Medulla oblongata (tissue), 1 donor: ENCODE measurements around the gene CDKAL1.
"Not testable (repeated sequence)": the region's sequence is repeated elsewhere in the genome, so short reads cannot be mapped to it uniquely, and the experiment has no call there.

Experiments used
- DNase-seq: peaks from one replicate; pipeline ENCODE4 v3.0.0-alpha.2; 2015; ENCODE audit errors: extremely low spot score

The CDKAL1 gene

GRCh38 chr6:20534295-20535262 lies at the start of gene CDKAL1:
TSS of gene CDKAL1 (plus strand) at chr6:20534457. CDS start at chr6:20546351, 11,894 bp downstream.
- peak; percentile 92 for DNase-seq

GRCh38 chr6:20486641-20487040 lies 47.6 kb upstream of the CDKAL1 start:
- no peak for DNase-seq

- DNase-seq: no peak
Measured at GRCh38 chr6:20487669-20488375, 46.4 kb upstream of the CDKAL1 start.

- DNase-seq: no peak
Measured at GRCh38 chr6:20490591-20490990, 43.7 kb upstream of the CDKAL1 start.

DNA sequence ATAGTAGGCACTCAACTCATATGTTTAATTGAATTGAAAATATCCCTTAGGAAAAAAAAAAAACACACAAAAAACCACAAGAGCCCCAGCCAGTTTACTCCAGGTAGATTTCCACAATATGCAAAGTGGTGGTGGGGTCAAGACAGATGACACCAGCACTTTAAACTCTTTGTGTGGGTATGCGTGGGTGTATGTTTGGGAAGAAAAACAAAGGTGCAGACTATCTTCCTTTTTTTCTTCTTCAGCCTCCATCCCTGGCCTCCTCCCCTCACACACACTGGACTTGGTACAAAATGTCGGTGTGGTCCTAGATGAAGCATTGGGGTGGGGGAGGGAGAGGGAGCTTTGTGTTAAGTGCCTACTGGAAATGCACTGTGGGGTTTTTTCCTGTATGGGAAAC lies 42.2 kb upstream of the CDKAL1 start:
- DNase-seq: no peak

DNA sequence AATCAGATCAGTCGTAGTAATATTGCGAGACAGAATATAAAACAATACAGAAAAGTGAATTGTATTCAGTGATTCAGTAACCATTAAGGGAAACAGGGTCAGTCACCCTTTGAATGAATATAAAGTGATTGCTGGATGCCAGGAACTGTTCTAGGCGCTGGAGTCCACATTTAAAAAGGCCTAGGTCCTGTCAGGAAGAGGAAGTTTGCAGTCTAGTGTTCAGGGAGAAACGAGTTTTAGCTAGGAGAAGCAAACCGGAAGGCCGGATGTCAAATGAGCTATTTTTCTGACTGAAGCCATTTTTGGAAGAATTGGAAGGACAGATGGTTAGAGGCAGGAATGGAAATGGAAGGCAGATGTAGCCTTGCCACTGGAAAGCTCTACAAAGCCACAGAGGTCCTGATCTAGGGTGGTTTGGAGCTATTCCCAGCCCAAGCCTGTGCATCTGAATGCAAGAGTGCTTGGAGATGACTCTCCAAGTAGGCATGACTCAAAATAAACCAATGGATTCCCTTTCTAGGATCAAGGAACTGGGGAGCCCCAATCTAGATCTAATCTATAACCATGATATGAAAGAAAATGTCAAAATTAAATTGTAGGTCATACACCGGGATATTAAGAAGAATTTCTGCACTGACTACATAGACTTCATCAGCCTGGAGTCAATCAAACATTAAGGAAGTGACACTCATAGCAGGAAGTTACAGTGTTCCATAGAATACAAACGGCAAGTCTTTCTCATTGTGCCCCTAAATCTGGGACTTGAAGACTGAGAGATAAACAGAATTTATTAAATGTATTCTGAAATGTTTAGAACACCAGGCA lies 36.8 kb upstream of the CDKAL1 start:
- no peak for DNase-seq

GRCh38 chr6:20498041-20498385 lies 36.2 kb upstream of the CDKAL1 start:
- DNase-seq: no peak

DNA sequence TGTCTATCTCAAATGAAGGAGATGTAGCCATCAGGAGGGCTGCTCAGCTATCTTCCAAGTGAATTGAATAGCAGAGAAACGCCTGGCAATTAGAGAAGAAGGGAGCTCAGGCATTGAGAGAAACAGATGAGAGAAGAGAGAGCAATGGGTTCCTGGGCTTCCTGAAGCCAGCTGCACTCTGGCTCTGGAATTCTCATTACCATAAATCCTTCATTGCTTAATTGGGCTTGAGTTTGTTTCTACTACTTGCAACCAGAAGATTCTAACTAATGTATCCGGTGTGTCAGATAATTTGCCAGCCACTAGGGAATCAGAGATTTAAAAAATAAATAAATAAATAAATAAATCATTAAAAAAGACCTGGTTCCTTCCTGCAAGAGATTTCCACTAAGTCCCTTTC lies 25.0 kb upstream of the CDKAL1 start:
- no peak for DNase-seq

DNA sequence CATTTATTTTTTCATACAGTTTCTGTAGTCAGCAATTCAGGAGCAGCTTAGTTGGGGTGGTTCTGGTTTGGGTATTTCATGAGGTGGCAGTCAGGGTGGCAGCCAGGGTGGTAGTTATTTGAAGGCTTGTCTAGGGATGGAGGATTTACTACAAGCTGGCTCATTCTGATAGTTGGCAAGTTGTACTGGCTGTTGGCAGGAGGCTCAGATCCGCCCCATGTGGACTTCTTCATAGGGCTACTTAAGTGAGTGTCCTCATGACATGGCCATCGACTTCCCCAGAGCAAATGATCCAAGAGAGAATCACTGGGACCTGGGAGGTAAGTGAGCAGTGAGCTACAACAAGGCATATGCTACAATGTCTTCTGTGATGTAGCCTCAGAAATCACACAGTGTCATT lies 22.4 kb upstream of the CDKAL1 start:
- peak; percentile 27 for DNase-seq

- not testable (repeated sequence) for DNase-seq
Measured at GRCh38 chr6:20525208-20525607, 9.0 kb upstream of the CDKAL1 start.

GRCh38 chr6:20529086-20529448 lies 5.2 kb upstream of the CDKAL1 start:
- peak; percentile 53 for DNase-seq

DNA sequence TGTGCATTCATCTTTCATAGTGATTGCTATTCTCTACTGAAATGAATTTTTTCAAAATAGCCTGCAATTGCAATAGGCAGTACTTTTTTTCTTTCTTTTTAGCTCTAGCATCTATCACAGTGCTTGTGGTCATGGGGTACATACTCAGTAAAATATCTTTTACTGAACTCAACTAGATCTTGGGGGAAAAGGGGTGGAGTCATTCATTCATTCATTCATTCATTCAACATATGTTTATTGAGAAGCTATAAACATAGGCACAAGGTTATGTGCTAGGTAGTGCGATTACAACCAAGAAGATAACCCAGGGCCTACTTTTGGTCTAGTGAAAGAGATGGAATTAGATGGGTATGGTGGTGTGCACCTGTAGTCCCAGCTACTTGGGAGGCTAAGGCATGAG lies 1.4 kb upstream of the CDKAL1 start:
- DNase-seq: no peak

GRCh38 chr6:20533746-20534294 lies 437 bp upstream of the CDKAL1 start:
- no peak for DNase-seq

DNA sequence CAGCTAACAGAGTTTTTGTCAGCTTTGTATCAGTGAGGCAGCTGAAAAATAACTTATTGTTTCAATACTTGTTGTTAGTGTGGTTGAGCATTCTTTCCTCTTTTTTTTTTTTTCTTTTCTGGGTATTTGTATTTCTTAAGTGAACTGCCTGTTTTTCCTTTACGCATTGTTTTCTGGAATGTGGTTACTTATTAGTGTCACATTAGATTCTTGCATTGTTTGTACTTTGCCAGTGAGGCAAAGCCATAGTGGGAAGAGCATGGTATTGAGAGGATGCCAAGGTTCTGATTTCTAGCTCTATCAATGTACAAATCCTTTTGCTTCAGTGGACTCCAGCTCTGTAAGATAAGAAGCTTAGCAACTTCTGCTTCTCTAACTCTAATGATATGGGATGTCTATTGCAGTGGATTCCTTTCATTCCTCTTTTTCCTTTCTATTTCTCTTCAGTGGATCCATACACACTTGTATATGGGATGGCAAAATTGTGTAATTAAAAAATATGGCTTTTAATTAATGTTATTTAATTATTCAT lies 3.9 kb downstream of the CDKAL1 start:
- no peak for DNase-seq

DNA sequence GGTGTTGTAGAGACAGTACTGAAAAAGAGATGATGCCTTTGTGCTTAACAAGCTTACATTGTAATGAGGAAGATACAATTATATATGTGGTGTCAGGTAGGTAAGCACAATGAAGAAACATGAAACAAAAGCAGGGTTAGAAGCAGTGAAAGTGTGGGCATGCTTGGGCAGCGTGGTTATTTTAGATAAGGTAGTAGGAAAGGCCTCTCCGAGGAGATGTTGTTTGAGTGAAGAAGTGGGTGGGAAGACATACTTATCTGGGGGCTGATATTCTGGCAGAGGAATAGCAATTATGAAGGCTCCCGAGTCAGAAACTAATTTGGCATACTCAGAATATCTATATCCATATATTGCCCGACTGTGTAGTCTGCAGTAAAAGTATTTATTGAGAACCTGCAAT lies 4.7 kb downstream of the CDKAL1 start:
- DNase-seq: no peak

GRCh38 chr6:20539387-20539786 lies 5.1 kb downstream of the CDKAL1 start:
- DNase-seq: no peak

- DNase-seq: no peak
Measured at GRCh38 chr6:20540683-20541082, 6.4 kb downstream of the CDKAL1 start.

- DNase-seq: no peak
Measured at GRCh38 chr6:20541382-20541781, 7.1 kb downstream of the CDKAL1 start.

- no peak for DNase-seq
Measured at GRCh38 chr6:20542927-20543602, 8.8 kb downstream of the CDKAL1 start.

DNA sequence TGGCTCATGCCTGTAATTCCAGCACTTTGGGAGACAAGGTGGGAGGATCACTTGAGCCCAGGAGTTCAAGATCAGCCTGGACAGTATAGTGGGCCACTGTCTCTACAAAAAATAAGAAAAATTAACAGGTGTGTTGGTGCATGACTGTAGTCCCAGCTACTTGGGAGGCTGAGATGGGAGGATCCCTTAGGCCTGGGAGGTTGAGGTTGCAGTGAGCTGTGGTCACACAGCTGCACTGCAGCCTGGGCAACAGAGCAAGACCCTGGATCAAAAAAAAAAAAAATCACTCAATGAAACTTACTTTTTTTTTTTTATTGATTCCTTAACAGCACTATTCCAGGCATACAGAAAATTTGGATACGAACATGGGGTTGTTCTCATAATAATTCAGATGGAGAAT lies 14.0 kb downstream of the CDKAL1 start:
- DNase-seq: no peak

DNA sequence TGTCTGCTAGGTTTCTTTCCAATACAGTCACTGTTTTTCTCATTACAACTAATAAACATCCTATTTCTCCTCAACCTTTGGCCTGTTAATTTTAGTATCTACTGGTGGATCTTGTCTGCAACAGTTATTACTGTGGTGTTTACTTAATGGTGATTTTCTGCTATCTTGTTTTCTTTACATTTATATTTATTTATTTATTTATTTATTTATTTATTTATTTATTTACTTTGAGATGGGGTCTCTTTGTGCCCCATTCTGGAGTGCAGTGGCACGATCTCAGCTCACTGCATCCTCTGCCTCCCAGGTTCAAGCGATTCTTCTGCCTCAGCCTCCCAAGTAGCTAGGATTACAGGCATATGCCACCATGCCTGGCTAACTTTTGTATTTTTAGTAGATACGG lies 15.1 kb downstream of the CDKAL1 start:
- not testable (repeated sequence) for DNase-seq
